GM12878 (cell line): ENCODE results near the gene CDH20. TPM values are rescaled to one million over a fixed set of nuclear protein-coding genes. Genes with fewer than 3 reads are reported as not detected.

ENCODE experiments used
- ATAC-seq: fragments of 200-7000 bp; cut with Tn5 transposase; 3 replicates; pipeline ENCODE4 v1.9.1; 2020; ENCODE audit warnings: mild to moderate bottlenecking, moderate library complexity
- BruUV-seq: library from RNA; stranded (reverse); fragments of 400-500 nt; replicated peaks from 2 replicates; lab custom pipeline; 2021; lab: Mats Ljungman, UMichigan
- CTCF ChIA-PET: fragments of 300-600 bp; sonication (Branson Sonifier 250); formaldehyde crosslinking; extraction: SDS; loops from one replicate; lab custom pipeline; 2021; ENCODE audit warnings: inconsistent platforms; lab: Yijun Ruan, JAX
- POLR2A ChIA-PET: fragments of 350-600 bp; formaldehyde crosslinking; extraction: SDS; loops from one replicate; lab custom pipeline; 2021; ENCODE audit warnings: inconsistent platforms; lab: Charles Lee
- RAD21 ChIA-PET: fragments of 300-600 bp; sonication (Branson Sonifier 250); formaldehyde crosslinking; loops from one replicate; lab custom pipeline; 2023; ENCODE audit warnings: antibody characterized with exemption; ENCODE audit not compliant: unreplicated experiment; lab: Charles Lee
- SMC1A ChIA-PET: fragments of 300-600 bp; sonication (Branson Sonifier 250); formaldehyde crosslinking; loops from one replicate; lab custom pipeline; 2023; ENCODE audit not compliant: unreplicated experiment, uncharacterized antibody; lab: Charles Lee
- DNase-seq: peaks from one replicate; pipeline ENCODE4 v3.0.0-alpha.2; 2011; ENCODE audit warnings: low read depth, low spot score
- FAIRE-seq: peaks from 3 replicates; lab custom pipeline; 2011; peaks lifted over from hg19 to GRCh38; lab: Jason Lieb, UNC
- H2AFZ ChIP-seq: 2 replicates; pipeline ENCODE4 v1.6.0; 2011; ENCODE audit warnings: low read depth, low read length, control low read depth; ENCODE audit not compliant: control insufficient read depth
- H3K27ac ChIP-seq: 2 replicates; pipeline ENCODE4 v1.5.1; 2011; ENCODE audit warnings: control low read depth; ENCODE audit not compliant: control insufficient read depth, insufficient read depth
- H3K27me3 ChIP-seq, 2 experiments: replicated peaks in 1 of 2; 2 replicates each; pipeline versions ENCODE4 v1.6.0 to v1.6.1; 2011; ENCODE audit warnings: low read length in 1 of 2; ENCODE audit not compliant: control insufficient read depth in 2 of 2, insufficient read depth in 2 of 2
- H3K36me3 ChIP-seq, 2 experiments: 2 replicates each; pipeline ENCODE4 v1.5.1; 2011; ENCODE audit warnings: low read length in 1 of 2; ENCODE audit not compliant: control insufficient read depth in 2 of 2, insufficient read depth in 2 of 2
- H3K4me1 ChIP-seq: 2 replicates; pipeline ENCODE4 v1.6.1; 2011; ENCODE audit warnings: mild to moderate bottlenecking, low read length, moderate library complexity, mixed read lengths; ENCODE audit not compliant: control insufficient read depth, insufficient read depth
- H3K4me2 ChIP-seq: 2 replicates; pipeline ENCODE4 v1.6.0; 2011; ENCODE audit warnings: control low read depth; ENCODE audit not compliant: control insufficient read depth, insufficient read depth
- H3K4me3 ChIP-seq: fragments of 200-600 bp; sonication (generic); 2 replicates; pipeline ENCODE4 v1.5.1; 2016
- H3K79me2 ChIP-seq: 2 replicates; pipeline ENCODE4 v1.6.0; 2011; ENCODE audit warnings: low read length; ENCODE audit not compliant: control insufficient read depth, insufficient read depth
- H3K9ac ChIP-seq: 2 replicates; pipeline ENCODE4 v1.8.0; 2011; ENCODE audit warnings: low read length, control low read depth, mixed read lengths; ENCODE audit not compliant: control insufficient read depth, insufficient read depth
- H3K9me3 ChIP-seq: replicated peaks from 3 replicates; pipeline ENCODE4 v1.5.1; 2011; ENCODE audit warnings: mild to moderate bottlenecking, low read length; ENCODE audit not compliant: control insufficient read depth, insufficient read depth
- H4K20me1 ChIP-seq: 2 replicates; pipeline ENCODE4 v1.6.0; 2011; ENCODE audit not compliant: control insufficient read depth, insufficient read depth
- BCL11A ChIP-seq: IDR thresholded peaks from 2 replicates; pipeline ENCODE4 v1.6.1; 2011; ENCODE audit warnings: low read depth, low read length
- BCLAF1 ChIP-seq: fragments of 450-650 bp; IDR thresholded peaks from 2 replicates; pipeline ENCODE4 v1.6.1; 2017; ENCODE audit warnings: antibody characterized with exemption, mild to moderate bottlenecking, moderate library complexity
- CBFB ChIP-seq: IDR thresholded peaks from 2 replicates; pipeline ENCODE4 v1.6.1; 2016; ENCODE audit warnings: antibody characterized with exemption, low read depth
- ELK1 ChIP-seq: IDR thresholded peaks from 2 replicates; pipeline ENCODE4 v1.6.1; 2012; ENCODE audit warnings: low read depth, low read length, improper control_type of control experiment
- ETV6 ChIP-seq, 2 experiments: fragments of 450-650 bp in 1 of 2; IDR thresholded peaks in 1 of 2; conservative IDR thresholded peaks in 1 of 2; 2 replicates each; pipeline ENCODE4 v1.6.1; 2014; ENCODE audit warnings: antibody characterized with exemption in 1 of 2, borderline replicate concordance in 1 of 2, low read depth in 1 of 2, mild to moderate bottlenecking in 1 of 2, moderate library complexity in 1 of 2
- HSF1 ChIP-seq: fragments of 150-350 bp; IDR thresholded peaks from 2 replicates; pipeline ENCODE4 v1.6.1; 2014; ENCODE audit warnings: mild to moderate bottlenecking, low read depth, low read length
- IRF4 ChIP-seq: IDR thresholded peaks from 2 replicates; pipeline ENCODE4 v1.6.1; 2011; ENCODE audit warnings: low read depth, low read length
- KDM1A ChIP-seq: fragments of 200-600 bp; sonication (generic); IDR thresholded peaks from 2 replicates; pipeline ENCODE4 v1.6.1; 2016; ENCODE audit warnings: borderline replicate concordance
- MEF2B ChIP-seq: fragments of 450-650 bp; IDR thresholded peaks from 2 replicates; pipeline ENCODE4 v1.6.1; 2018; ENCODE audit warnings: mild to moderate bottlenecking, moderate library complexity; ENCODE audit not compliant: partially characterized antibody, poor library complexity, severe bottlenecking
- RAD21 ChIP-seq: IDR thresholded peaks from 2 replicates; pipeline ENCODE4 v1.6.1; 2011; ENCODE audit warnings: mild to moderate bottlenecking, low read depth, low read length, moderate library complexity; ENCODE audit not compliant: insufficient read depth
- TCF7 ChIP-seq: IDR thresholded peaks from 2 replicates; pipeline ENCODE4 v1.6.1; 2014; ENCODE audit warnings: antibody characterized with exemption, borderline replicate concordance
- YBX1 ChIP-seq: fragments of 450-650 bp; IDR thresholded peaks from 2 replicates; pipeline ENCODE4 v1.6.1; 2016; ENCODE audit warnings: antibody characterized with exemption
- YY1 ChIP-seq: IDR thresholded peaks from 2 replicates; pipeline ENCODE4 v1.6.1; 2011; ENCODE audit warnings: low read depth, mild to moderate bottlenecking, low read length
- ZBTB4 ChIP-seq: fragments of 450-650 bp; formaldehyde crosslinking; IDR thresholded peaks from 2 replicates; pipeline ENCODE4 v1.4.0; 2022; ENCODE audit warnings: mild to moderate bottlenecking, moderate library complexity
- ZZZ3 ChIP-seq: IDR thresholded peaks from 2 replicates; pipeline ENCODE4 v1.6.1; 2011; ENCODE audit warnings: low read depth; ENCODE audit not compliant: control insufficient read depth, insufficient read length
- WGBS: methylation state at CpG from one replicate; pipeline ENCODE4 v1.1.6; 2016; ENCODE audit warnings: low lambda C conversion rate; ENCODE audit not compliant: insufficient replicate concordance, insufficient coverage; ENCODE audit errors: missing lambda C conversion rate; 5-methylcytosine and 5-hydroxymethylcytosine counted together
- in situ Hi-C: fragments of 300-500 bp; cut with MboI; formaldehyde crosslinking; loops from 9 replicates; pipeline ENCODE4 v1.14.3; 2018; ENCODE audit warnings: mixed read lengths
- intact Hi-C: fragments of 100-400 bp; cut with micrococcal nuclease; formaldehyde crosslinking; loops from one replicate; pipeline ENCODE4 v1.14.2; 2022; ENCODE audit not compliant: unreplicated experiment
- polyA plus RNA-seq, 11 experiments: library from polyadenylated mRNA; depleted of rRNA in 4 of 11; unstranded in 6 of 11; stranded (reverse) in 5 of 11; fragments of >200 nt; fragmentation: Nextera tagmentation in 4 of 11; fragmentation: Illumina TruSeq in 1 of 11; extraction: Ambion mirVana in 4 of 11; extraction: Trizol in 1 of 11; gene quantifications; 1 replicate in 1 of 11; 2 replicates in 10 of 11; pipeline versions ENCODE4 v1.2.1 to v1.2.3, GENCODE V29; 2011 to 2016; ENCODE audit warnings: inconsistent platforms in 2 of 11, missing spikeins in 2 of 11, low read depth in 1 of 11
- total RNA-seq, 4 experiments: library from RNA; depleted of rRNA in 3 of 4; stranded (reverse); fragments of >200 nt in 3 of 4; fragmentation: Illumina TruSeq in 1 of 4; extraction: Trizol in 1 of 4; gene quantifications; 2 replicates each; pipeline versions ENCODE4 v1.2.1 to v1.2.3, GENCODE V29; 2013 to 2021

CDH20 gene
- total and polyA plus RNA-seq, 10 of the 15 experiments (the other 5 are each of a cell fraction or from before 2014, with no cell fraction given), result not detected

- in situ Hi-C loops, result no loop called here
- no peak for FAIRE-seq
- SMC1A ChIA-PET, result no interaction called here
Observed at GRCh38 chr18:61379827-61380226, 46.6 kb downstream of the CDH20 start.

More at GRCh38 chr18:61379827-61380226, 46.6 kb downstream of the CDH20 start:
- Histone ChIP-seq H4K20me1 (no peaks in the 10 kb centered on the region), H3K4me3 (no peak overlapping the region), H3K9ac (no peak overlapping the region), H3K4me1 (no peaks in the 10 kb centered on the region), H2AFZ (no peak overlapping the region), H3K4me2 (no peak overlapping the region), H3K36me3 (no peaks in the 10 kb centered on the region), H3K27me3 (no peaks in the 10 kb centered on the region), H3K79me2 (no peaks in the 10 kb centered on the region), H3K9me3 (no peaks in the 10 kb centered on the region), H3K27ac (no peak overlapping the region)
- BruUV-seq, result no TSS peak
- DNase-seq, result no peak
- intact Hi-C loops, result no loop called here
- CTCF ChIA-PET, result interaction anchor here (1.6 kb wide), 1 partner anchor 10 kb away, joined by 4 read pairs; no protein-coding TSS in a partner anchor
- no peak for ATAC-seq
- POLR2A ChIA-PET, result no interaction called here
- WGBS, result 32% methylated on average over 4 of the region's 4 CpGs
- TF ChIP-seq RAD21 (no peak), HSF1 (no peak), ELK1 (no peak), CBFB (no peak), YY1 (no peak), MEF2B (no peak), IRF4 (no peak), TCF7 (no peak), ZBTB4 (no peak), YBX1 (no peak), BCL11A (no peak), ZZZ3 (no peak), BCLAF1 (no peak), ETV6 (conservative IDR thresholded peaks at IDR 0.05 in 1 of 2, IDR thresholded peaks at IDR 0.05 in 1 of 2; ENCODE audit: borderline replicate concordance in 1 of 2, low read depth in 1 of 2) (no peak), KDM1A (no peak)
- RAD21 ChIA-PET, result no interaction called here
